Stimulated activated CD8-positive, alpha-beta memory T cell treated with anti-CD3 and anti-CD28 coated beads, Interleukin-4, amount 100 ng/mL, for 1 hour (primary cell): Measurements from ENCODE around the gene IGFBP3.

Experiments
- DNase-seq, 2 donors: peaks; one replicate each; pipeline ENCODE4 v3.0.0-alpha.2; 2020; ENCODE audit warnings: low read depth in 2 of 2, low spot score in 1 of 2

Gene IGFBP3

GRCh38 chr7:45873355-45873754, 47.7 kb downstream of the IGFBP3 start:
- DNase-seq: no peak

- no peak for DNase-seq
These were observed 48.1 kb downstream of the IGFBP3 start, which contains the start of gene CCDC201 for GRCh38 chr7:45873035-45873354. Gene CCDC201 (minus strand): TSS chr7:45873082. CDS start chr7:45873007, 75 bp downstream.

GRCh38 chr7:45872116-45873034, 48.7 kb downstream of the IGFBP3 start:
- DNase-seq: no peak

- no peak for DNase-seq
These were observed 51.6 kb downstream of the IGFBP3 start for GRCh38 chr7:45869426-45869825.

GRCh38 chr7:45867471-45867870, 53.6 kb downstream of the IGFBP3 start:
- no peak for DNase-seq

GRCh38 chr7:45865594-45866410, 55.3 kb downstream of the IGFBP3 start:
- DNase-seq: no peak

- no peak for DNase-seq
These were observed 57.4 kb downstream of the IGFBP3 start for GRCh38 chr7:45863715-45864114.
